T47D (cell line): ENCODE data around the gene XCL2.

ENCODE experiments used
- DNase-seq, 2 experiments: peaks; one replicate each; pipeline versions ENCODE4 v3.0.0 to v3.0.0-alpha.2; 2011 to 2012; ENCODE audit warnings: low read depth in 1 of 2, low spot score in 1 of 2
- JUND ChIP-seq: IDR thresholded peaks from 2 replicates; pipeline ENCODE4 v1.6.1; 2012; ENCODE audit warnings: low read depth
- in situ Hi-C: cut with HindIII; loops from 2 replicates; pipeline ENCODE4 v1.10.0; 2016; ENCODE audit warnings: low sequenced_read_pairs, low pct_unique_long_range_greater_than_20kb

XCL2 gene

DNA sequence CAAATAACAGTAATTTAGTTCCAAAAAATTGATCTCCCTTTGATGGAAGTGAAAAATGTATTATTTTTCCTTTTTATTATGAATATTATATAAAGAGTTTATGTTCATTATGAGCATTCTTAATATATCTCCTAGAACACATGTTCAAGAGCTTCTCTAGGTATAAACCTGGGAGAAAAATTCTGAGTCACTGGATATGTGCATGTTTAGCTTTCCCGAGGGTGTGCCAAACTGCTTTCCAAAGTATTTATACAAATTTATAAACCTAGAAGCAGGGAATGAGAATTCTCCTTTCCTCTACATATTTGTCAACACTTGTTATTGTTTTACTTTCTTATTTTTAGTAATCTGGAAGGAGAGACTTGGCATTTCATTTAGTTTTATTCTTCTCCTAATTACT, 25.0 kb downstream of the XCL2 start:
- TF ChIP-seq JUND, result no peak
- no peak for DNase-seq
- in situ Hi-C loops, result no loop called here

DNA sequence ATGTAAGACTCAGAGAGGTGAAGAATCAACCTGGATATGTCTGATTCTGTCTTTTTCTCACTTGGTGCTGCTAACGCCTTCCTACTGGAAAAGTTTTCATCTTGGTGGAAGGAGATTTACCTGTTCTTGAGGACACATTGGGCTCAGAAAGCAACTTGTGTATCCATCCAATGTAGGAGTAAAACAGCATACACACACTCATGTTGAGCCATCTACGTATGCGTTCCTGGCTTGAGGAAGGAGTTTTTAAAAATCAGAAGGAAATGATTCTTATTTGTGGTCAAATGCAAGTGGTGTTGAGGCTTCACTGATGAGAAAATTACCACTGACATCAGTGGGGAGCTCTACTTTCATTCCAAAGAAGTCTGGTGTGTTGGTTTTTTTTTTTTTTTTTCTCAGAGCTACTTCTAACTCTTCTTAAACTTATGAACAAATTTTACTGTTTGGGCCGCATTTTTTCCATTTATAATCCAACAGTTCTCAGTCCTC, 25.6 kb downstream of the XCL2 start:
- DNase-seq, result no peak
- in situ Hi-C loops, result no loop called here
- TF ChIP-seq JUND, result no peak

DNA sequence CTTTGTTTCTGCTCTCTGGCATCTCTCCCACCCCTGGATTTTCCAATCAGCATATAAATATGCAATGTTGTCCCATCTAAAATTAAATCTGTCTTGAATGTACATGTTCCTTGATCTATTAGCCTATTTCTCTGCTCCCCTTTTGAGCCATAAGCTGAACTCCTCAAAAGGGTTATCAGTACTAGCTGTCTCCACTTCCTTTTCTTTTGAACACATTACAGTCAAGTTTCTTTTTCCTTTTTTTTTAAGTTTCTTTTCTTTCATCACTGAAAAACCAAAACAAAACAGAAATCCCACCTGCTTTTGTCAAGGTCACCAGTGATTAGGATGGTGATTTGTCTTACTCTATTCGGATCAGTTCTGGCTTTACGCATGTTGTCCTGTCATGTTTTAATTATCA, 29.3 kb downstream of the XCL2 start:
- DNase-seq, result no peak
- in situ Hi-C loops, result no loop called here
- TF ChIP-seq JUND, result no peak

GRCh38 chr1:168513656-168514404, 30.0 kb downstream of the XCL2 start:
- no peak for TF ChIP-seq JUND
- DNase-seq, result no peak
- in situ Hi-C loops, result no loop called here

GRCh38 chr1:168512864-168513595, 30.8 kb downstream of the XCL2 start:
- in situ Hi-C loops, result no loop called here
- no peak for TF ChIP-seq JUND
- no peak for DNase-seq

DNA sequence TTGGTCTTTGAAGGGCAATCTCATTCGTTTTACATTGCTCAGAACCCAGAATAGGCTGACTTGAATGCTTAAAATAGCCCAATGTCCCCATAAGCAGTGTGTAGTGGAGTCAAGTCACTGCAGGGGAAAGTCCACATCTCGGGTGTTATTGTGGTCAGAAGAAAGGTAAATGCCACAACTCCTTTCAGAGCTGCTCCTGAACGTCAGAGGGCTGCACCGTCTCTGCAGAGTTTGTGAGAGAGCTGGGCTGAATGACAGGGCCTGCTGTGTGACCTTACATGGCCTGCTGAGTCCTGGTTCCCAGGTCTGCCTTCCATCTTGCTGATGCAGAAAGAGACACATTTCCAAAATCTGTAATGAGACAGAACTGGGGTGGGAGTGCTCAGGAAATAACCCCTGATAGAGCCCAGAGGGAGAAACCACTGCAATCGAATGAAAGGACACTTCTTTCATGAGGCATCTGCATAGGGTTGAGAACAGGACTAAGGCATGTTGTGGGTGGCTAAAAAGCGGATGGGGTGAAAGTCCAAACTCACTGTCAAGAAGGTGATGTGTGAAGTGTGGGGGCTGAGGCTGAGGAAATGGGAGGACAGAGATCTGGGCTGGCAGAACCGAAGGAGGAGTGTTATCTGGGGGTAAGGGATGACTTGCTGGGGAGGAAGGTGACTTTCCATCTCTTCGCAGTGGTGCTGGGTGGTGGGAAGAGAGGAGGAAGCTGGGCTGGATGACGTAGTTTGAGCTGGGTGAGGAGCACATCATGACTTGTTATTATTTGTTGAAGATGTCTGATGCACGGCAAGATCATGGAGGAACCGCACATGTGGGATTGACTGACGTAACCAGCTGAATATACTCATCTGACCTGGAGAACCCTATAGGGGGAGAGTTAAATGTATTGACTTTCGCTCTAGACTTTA, 33.7 kb downstream of the XCL2 start:
- in situ Hi-C loops, result no loop called here
- DNase-seq, result no peak
- TF ChIP-seq JUND, result no peak

GRCh38 chr1:168509210-168509609, 34.6 kb downstream of the XCL2 start:
- TF ChIP-seq JUND, result no peak
- in situ Hi-C loops, result no loop called here
- no peak for DNase-seq

DNA sequence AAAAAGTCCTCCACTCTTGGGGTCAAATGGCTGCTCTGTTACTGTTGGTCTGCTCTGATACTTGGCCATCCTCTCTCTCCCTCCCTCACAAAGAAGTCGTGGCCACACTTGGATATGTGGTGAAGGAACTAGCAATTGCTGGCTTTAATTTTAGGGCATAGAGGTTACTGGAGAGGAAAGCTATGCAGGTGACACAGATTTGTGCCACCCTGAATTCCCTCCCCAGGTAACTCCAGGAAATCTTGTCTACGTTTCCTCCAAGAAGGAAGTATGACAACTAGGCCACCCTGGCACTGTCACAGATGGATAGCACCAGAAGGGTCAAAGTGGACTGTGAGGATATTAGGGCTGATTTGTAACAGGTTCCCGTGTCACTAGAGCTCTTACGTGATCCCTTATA, 36.0 kb downstream of the XCL2 start:
- no peak for TF ChIP-seq JUND
- in situ Hi-C loops, result no loop called here
- DNase-seq, result no peak

DNA sequence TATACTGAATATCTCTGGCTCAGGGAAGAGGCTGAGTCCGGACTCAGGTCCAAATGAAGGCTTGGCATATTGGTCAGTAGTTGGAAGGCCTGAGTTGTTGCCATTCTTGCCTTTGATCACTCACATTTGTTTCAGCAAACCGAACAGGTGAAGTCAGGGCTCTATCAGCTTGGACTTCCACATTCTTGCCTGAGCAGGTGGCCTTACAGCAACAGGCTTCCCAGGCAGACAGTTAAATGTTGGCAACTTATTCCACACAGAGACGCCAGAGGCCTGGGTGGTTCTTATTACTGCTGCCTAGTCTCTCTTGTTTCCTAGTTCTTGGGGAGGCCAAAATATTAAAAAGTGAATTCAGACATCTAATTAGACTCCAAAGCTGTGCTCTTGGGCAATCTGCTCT, 36.6 kb downstream of the XCL2 start:
- in situ Hi-C loops, result no loop called here
- DNase-seq, result no peak
- no peak for TF ChIP-seq JUND

DNA sequence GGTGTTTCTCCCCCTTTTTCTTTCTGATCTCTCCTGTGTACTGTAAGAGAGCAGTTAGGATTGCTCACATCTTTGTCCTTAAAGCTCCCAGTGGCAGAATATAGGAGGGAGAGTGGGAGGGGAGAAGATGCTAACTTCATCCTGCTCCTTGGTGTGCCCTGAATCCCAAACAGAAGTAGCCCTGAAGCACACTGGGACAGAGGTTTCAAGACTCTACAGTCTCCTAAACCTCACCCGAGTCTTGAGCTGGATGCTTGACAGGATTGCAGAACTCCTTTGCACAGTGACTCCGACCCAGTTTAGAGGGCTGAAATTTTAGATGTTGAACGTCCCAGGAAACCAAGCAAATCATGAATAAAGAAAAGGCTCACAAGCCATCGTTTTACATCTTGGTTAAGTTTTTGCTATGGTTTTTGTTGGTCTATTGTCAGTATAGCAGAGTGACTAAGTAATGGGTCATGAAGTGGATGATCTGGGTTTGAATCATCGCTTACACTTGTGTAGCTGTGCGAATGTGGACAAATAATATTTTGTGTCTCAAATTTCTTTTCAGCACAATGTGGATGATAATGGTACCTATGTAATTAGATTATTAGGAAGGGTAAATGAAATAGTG, 37.5 kb downstream of the XCL2 start:
- in situ Hi-C loops, result no loop called here
- DNase-seq, result no peak

GRCh38 chr1:168505006-168505405, 38.8 kb downstream of the XCL2 start:
- in situ Hi-C loops, result no loop called here
- DNase-seq, result no peak
- TF ChIP-seq JUND, result no peak

More for the DNA sequence above, 37.5 kb downstream of the XCL2 start:
- TF ChIP-seq JUND, result no peak
